ENCODE data around the gene MMS22L. TPM values are rescaled to one million over a fixed set of nuclear protein-coding genes. Genes with fewer than 3 reads are reported as not detected.

Gene MMS22L
- total and polyA plus RNA-seq, 2 of the 4 experiments (the other 2 are of a cell fraction), result 6.1 to 18.6 TPM

GRCh38 chr6:97113170-97113569 is 169.8 kb downstream of the MMS22L start:
- H2AFZ ChIP-seq (replicated peaks; ENCODE audit: low read length, poor library complexity), result no peak overlapping the region
- no peak for TF ChIP-seq MXI1 (IDR thresholded peaks at IDR 0.05; ENCODE audit: borderline replicate concordance, low read depth, low read length)
- no peak for TF ChIP-seq FOS (IDR thresholded peaks at IDR 0.05; ENCODE audit: low read depth, low read length)
- no peak for TF ChIP-seq MAZ (IDR thresholded peaks at IDR 0.05; ENCODE audit: borderline replicate concordance, low read depth, low read length)
- no peak for TF ChIP-seq BHLHE40 (IDR thresholded peaks at IDR 0.05; ENCODE audit: low read depth, low read length)
- TF ChIP-seq CHD1 (IDR thresholded peaks at IDR 0.05; ENCODE audit: low read depth, low read length), result no peak
- TF ChIP-seq ELK1 (IDR thresholded peaks at IDR 0.05; ENCODE audit: borderline replicate concordance, low read depth, low read length), result no peak
- TF ChIP-seq USF2 (IDR thresholded peaks at IDR 0.05; ENCODE audit: low read depth, low read length), result no peak
- no peak for TF ChIP-seq RFX5 (IDR thresholded peaks at IDR 0.05; ENCODE audit: low read depth, low read length)
- TF ChIP-seq CTCF (conservative IDR thresholded peaks at IDR 0.05; ENCODE audit: low read depth, low read length), result no peak
- TF ChIP-seq RAD21 (IDR thresholded peaks at IDR 0.05; ENCODE audit: low read length), result no peak
- no peak for TF ChIP-seq MAFK (IDR thresholded peaks at IDR 0.05; ENCODE audit: low read depth, low read length)
- no peak for TF ChIP-seq POLR2A (IDR thresholded peaks at IDR 0.05; ENCODE audit: low read depth, low read length)
- TF ChIP-seq NFE2L2 (IDR thresholded peaks at IDR 0.05; ENCODE audit: low read depth, low read length), result no peak
- no peak for TF ChIP-seq CEBPB (IDR thresholded peaks at IDR 0.05; ENCODE audit: low read depth, low read length)
- no peak for TF ChIP-seq SMC3 (IDR thresholded peaks at IDR 0.05; ENCODE audit: low read depth, low read length)
- H2AK5ac ChIP-seq (ENCODE audit: low read depth, low read length), result no peak overlapping the region
- no peaks in the 10 kb centered on the region for H3K79me1 ChIP-seq (ENCODE audit: low read depth in 1 of 2, low read length in 2 of 2)
- WGBS, 2 experiments (ENCODE audit: extremely low coverage in 2 of 2, insufficient read length in 1 of 2), result no CpG with 5 or more reads among the region's 1 CpG
- H3K56ac ChIP-seq (ENCODE audit: extremely low read depth, insufficient read depth, low read length), result no peak overlapping the region
- no peak overlapping the region for H4K91ac ChIP-seq (ENCODE audit: insufficient read depth, low read depth, low read length)
- H3K27ac ChIP-seq (ENCODE audit: insufficient read depth, low read length), result no peak overlapping the region
- H2BK20ac ChIP-seq (ENCODE audit: low read depth, low read length), result no peak overlapping the region
- BruUV-seq (replicated peaks), result no TSS peak
- no peak overlapping the region for H3K14ac ChIP-seq (replicated peaks; ENCODE audit: low read depth, low read length)
- H3K23ac ChIP-seq (ENCODE audit: low read depth, low read length), result no peak overlapping the region
- ATAC-seq (ENCODE audit: low read depth) (no peak), DNase-seq (no peak)
- CTCF ChIA-PET, result no interaction called here
- no peak overlapping the region for H2BK120ac ChIP-seq (ENCODE audit: low read depth, low read length)
- H3K27me3 ChIP-seq (ENCODE audit: control insufficient read depth, insufficient read depth, low read length), result no peaks in the 10 kb centered on the region
- no peaks in the 10 kb centered on the region for H3K4me1 ChIP-seq (ENCODE audit: control insufficient read depth, insufficient read depth, low read length)
- no peak overlapping the region for H2AK9ac ChIP-seq (replicated peaks; ENCODE audit: low read depth, low read length, poor library complexity)
- dilution Hi-C loops (cut with HindIII; ENCODE audit: low sequenced_read_pairs, unreplicated experiment) (no loop called here), intact Hi-C loops (cut with micrococcal nuclease) (no loop called here), in situ Hi-C loops (cut with MboI; ENCODE audit: low sequenced_read_pairs) (no loop called here)
- no peaks in the 10 kb centered on the region for H3K9me3 ChIP-seq (ENCODE audit: control insufficient read depth, insufficient read depth, low read length)
- POLR2A ChIA-PET (ENCODE audit: unreplicated experiment), result no interaction called here
- no peak overlapping the region for H3K4me3 ChIP-seq (ENCODE audit: insufficient read depth, low read depth, low read length)
- no peak overlapping the region for H4K8ac ChIP-seq (ENCODE audit: low read depth in 2 of 2, low read length in 2 of 2)
- no peak overlapping the region for H3K4me2 ChIP-seq (ENCODE audit: low read depth, low read length)
- H3K36me3 ChIP-seq (ENCODE audit: control insufficient read depth, insufficient read depth, low read length), result no peaks in the 10 kb centered on the region
- no peak overlapping the region for H3K9ac ChIP-seq (ENCODE audit: low read depth, low read length)
- no peak overlapping the region for H2BK15ac ChIP-seq (ENCODE audit: low read depth, low read length)
- no peaks in the 10 kb centered on the region for H4K20me1 ChIP-seq (ENCODE audit: insufficient read depth, low read length)
- H3K18ac ChIP-seq (ENCODE audit: low read depth, low read length), result no peak overlapping the region
- H3K9me1 ChIP-seq (ENCODE audit: insufficient read depth, low read length), result no peaks in the 10 kb centered on the region
- no peak overlapping the region for H4K5ac ChIP-seq (ENCODE audit: low read depth, low read length)
- H3K4ac ChIP-seq (ENCODE audit: low read depth, low read length), result no peak overlapping the region
- no peak overlapping the region for H2BK5ac ChIP-seq (ENCODE audit: low read depth, low read length, poor library complexity, severe bottlenecking)
